ENCODE results near the gene PTPN9.
A peak's percentile ranks its signal among the peaks of the same experiment; 100 is the strongest.
"Not testable (repeated sequence)": the region's sequence is repeated elsewhere in the genome, so short reads cannot be mapped to it uniquely, and the experiment has no call there.

The PTPN9 gene

GRCh38 chr15:75530169-75530568 is 48.9 kb downstream of the PTPN9 start:
- Histone ChIP-seq H3K9me3 (ENCODE audit: control insufficient read depth, low read length) (no peaks in the 10 kb centered on the region), H3K4me2 (ENCODE audit: low read length) (no peak overlapping the region), H3K4me3 (ENCODE audit: low read depth, low read length) (no peak overlapping the region), H3K27ac (no peak overlapping the region), H3K36me3 (ENCODE audit: control insufficient read depth, insufficient read depth, low read length) (no peaks in the 10 kb centered on the region), H3K9ac (no peak overlapping the region), H3K4me1 (no peaks in the 10 kb centered on the region), H3K79me2 (peaks cover 3% of the 10 kb centered on the region), H2AFZ (no peak overlapping the region), H3K27me3 (ENCODE audit: control insufficient read depth, insufficient read depth, low read length) (no peaks in the 10 kb centered on the region)
- no peak for TF ChIP-seq CTCF (IDR thresholded peaks at IDR 0.05)

DNA sequence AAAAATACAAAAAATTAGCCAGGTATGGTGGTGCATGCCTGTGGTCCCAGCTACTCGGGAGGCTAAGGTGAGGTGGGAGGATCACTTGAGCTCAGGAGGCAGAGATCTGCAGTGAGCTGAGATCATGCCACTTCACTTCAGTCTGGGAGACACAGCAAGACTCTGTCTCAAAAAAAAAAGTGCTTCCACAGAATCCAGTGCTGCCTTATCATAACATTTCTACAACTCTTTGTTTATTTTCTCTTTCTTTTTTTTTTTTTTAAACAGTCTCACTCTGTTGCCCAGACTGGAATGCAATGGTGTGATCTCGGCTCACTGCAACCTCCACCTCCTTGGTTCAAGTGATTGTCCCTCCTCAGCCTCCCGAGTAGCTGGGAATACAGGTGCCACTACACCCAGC is 53.4 kb downstream of the PTPN9 start:
- H2AFZ ChIP-seq; H3K4me1 ChIP-seq; H3K79me2 ChIP-seq; H3K36me3 ChIP-seq (ENCODE audit: control insufficient read depth, insufficient read depth, low read length); H3K27me3 ChIP-seq (ENCODE audit: control insufficient read depth, insufficient read depth, low read length); H3K9me3 ChIP-seq (ENCODE audit: control insufficient read depth, low read length); H3K4me3 ChIP-seq (ENCODE audit: low read depth, low read length); H3K4me2 ChIP-seq (ENCODE audit: low read length); H3K9ac ChIP-seq; H3K27ac ChIP-seq: not testable (repeated sequence)

- Histone ChIP-seq H3K4me1 (no peaks in the 10 kb centered on the region), H3K79me2 (no peaks in the 10 kb centered on the region), H3K9me3 (ENCODE audit: control insufficient read depth, low read length) (no peaks in the 10 kb centered on the region), H3K27me3 (ENCODE audit: control insufficient read depth, insufficient read depth, low read length) (no peaks in the 10 kb centered on the region), H3K4me2 (ENCODE audit: low read length) (no peak overlapping the region), H3K27ac (no peak overlapping the region), H3K9ac (no peak overlapping the region), H3K4me3 (ENCODE audit: low read depth, low read length) (no peak overlapping the region), H3K36me3 (ENCODE audit: control insufficient read depth, insufficient read depth, low read length) (no peaks in the 10 kb centered on the region), H2AFZ (no peak overlapping the region)
- no peak for TF ChIP-seq CTCF (IDR thresholded peaks at IDR 0.05)
Measured at GRCh38 chr15:75523011-75523410, 56.1 kb downstream of the PTPN9 start.

GRCh38 chr15:75517233-75517632 is 61.9 kb downstream of the PTPN9 start:
- H3K9ac ChIP-seq = no peak overlapping the region
- no peaks in the 10 kb centered on the region for H3K79me2 ChIP-seq
- H3K27me3 ChIP-seq (ENCODE audit: control insufficient read depth, insufficient read depth, low read length) = no peaks in the 10 kb centered on the region
- no peaks in the 10 kb centered on the region for H3K4me1 ChIP-seq
- TF ChIP-seq CTCF (IDR thresholded peaks at IDR 0.05) = no peak
- no peak overlapping the region for H2AFZ ChIP-seq
- no peak overlapping the region for H3K4me3 ChIP-seq (ENCODE audit: low read depth, low read length)
- no peaks in the 10 kb centered on the region for H3K9me3 ChIP-seq (ENCODE audit: control insufficient read depth, low read length)
- no peak overlapping the region for H3K27ac ChIP-seq
- H3K36me3 ChIP-seq (ENCODE audit: control insufficient read depth, insufficient read depth, low read length) = no peaks in the 10 kb centered on the region
- H3K4me2 ChIP-seq (ENCODE audit: low read length) = no peak overlapping the region

GRCh38 chr15:75508840-75509532 is 70.1 kb downstream of the PTPN9 start:
- no peak overlapping the region for H3K9ac ChIP-seq
- H2AFZ ChIP-seq = no peak overlapping the region
- no peaks in the 10 kb centered on the region for H3K4me1 ChIP-seq
- no peaks in the 10 kb centered on the region for H3K9me3 ChIP-seq (ENCODE audit: control insufficient read depth, low read length)
- peak; percentile 25 for TF ChIP-seq CTCF (IDR thresholded peaks at IDR 0.05)
- no peaks in the 10 kb centered on the region for H3K27me3 ChIP-seq (ENCODE audit: control insufficient read depth, insufficient read depth, low read length)
- no peak overlapping the region for H3K4me3 ChIP-seq (ENCODE audit: low read depth, low read length)
- no peak overlapping the region for H3K4me2 ChIP-seq (ENCODE audit: low read length)
- H3K79me2 ChIP-seq = no peaks in the 10 kb centered on the region
- H3K36me3 ChIP-seq (ENCODE audit: control insufficient read depth, insufficient read depth, low read length) = no peaks in the 10 kb centered on the region
- H3K27ac ChIP-seq = no peak overlapping the region
